HUES48 (cell line): ENCODE results near the gene ANGPTL2.

Experiments used
- H3K27ac ChIP-seq: one replicate; pipeline ENCODE4 v1.7.0; 2013; ENCODE audit warnings: low read depth, low read length, inconsistent platforms
- H3K27me3 ChIP-seq: 2 replicates; pipeline ENCODE4 v1.6.1; 2013; ENCODE audit warnings: mild to moderate bottlenecking, low read length; ENCODE audit not compliant: control insufficient read depth, insufficient read depth
- H3K36me3 ChIP-seq: 2 replicates; pipeline ENCODE4 v1.6.1; 2013; ENCODE audit warnings: low read length; ENCODE audit not compliant: control insufficient read depth, insufficient read depth
- H3K4me1 ChIP-seq: 2 replicates; pipeline ENCODE4 v1.6.1; 2013; ENCODE audit warnings: mild to moderate bottlenecking, low read length; ENCODE audit not compliant: control insufficient read depth, insufficient read depth
- H3K4me3 ChIP-seq: 2 replicates; pipeline ENCODE4 v1.5.1; 2013; ENCODE audit warnings: mild to moderate bottlenecking, low read depth, low read length
- H3K9ac ChIP-seq: 2 replicates; pipeline ENCODE4 v1.6.1; 2013; ENCODE audit warnings: mild to moderate bottlenecking, low read depth, low read length, moderate library complexity
- H3K9me3 ChIP-seq: 2 replicates; pipeline ENCODE4 v1.6.1; 2013; ENCODE audit warnings: low read length; ENCODE audit not compliant: control insufficient read depth, insufficient read depth

The ANGPTL2 gene

DNA sequence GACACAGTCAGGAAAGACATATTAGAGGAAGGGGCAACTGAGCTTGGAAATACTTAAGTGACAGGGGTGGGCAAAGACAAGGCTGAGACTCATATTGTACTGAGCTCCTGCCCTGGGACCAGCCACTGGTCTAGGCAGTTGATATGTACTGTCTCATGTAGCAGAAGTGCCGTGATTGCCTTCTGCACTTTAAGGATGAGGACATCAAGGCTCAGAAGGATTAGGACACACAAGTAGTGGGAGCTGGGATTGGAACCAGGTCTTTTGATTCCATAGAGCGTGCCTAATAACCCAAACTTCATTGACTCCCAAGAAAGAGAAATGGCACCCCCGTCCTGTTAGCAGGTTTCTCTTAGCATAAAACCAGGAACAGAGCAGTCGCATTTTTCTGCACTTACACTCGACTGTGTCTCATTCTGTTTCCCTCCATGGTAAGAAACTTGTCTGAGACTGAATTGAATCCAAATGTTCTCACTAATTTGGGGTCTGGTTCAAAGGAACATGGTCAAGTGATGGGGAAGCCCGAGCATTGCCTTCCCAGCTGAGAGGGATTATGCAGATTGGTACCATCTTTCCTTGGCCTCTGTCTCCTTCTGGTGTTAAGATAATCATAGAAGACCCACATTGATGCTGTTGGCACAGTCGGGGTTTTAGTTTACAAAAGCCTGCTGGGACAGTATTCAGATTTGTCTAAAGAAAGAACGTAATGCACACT is 70.4 kb downstream of the ANGPTL2 start:
- Histone ChIP-seq H3K27ac (no peak overlapping the region), H3K9ac (no peak overlapping the region), H3K9me3 (no peaks in the 10 kb centered on the region), H3K4me1 (no peaks in the 10 kb centered on the region), H3K36me3 (no peaks in the 10 kb centered on the region), H3K27me3 (no peaks in the 10 kb centered on the region), H3K4me3 (no peak overlapping the region)

GRCh38 chr9:127050591-127051001 is 71.8 kb downstream of the ANGPTL2 start:
- Histone ChIP-seq H3K9me3 (no peaks in the 10 kb centered on the region), H3K36me3 (no peaks in the 10 kb centered on the region), H3K9ac (no peak overlapping the region), H3K27me3 (no peaks in the 10 kb centered on the region), H3K4me1 (no peaks in the 10 kb centered on the region), H3K4me3 (no peak overlapping the region), H3K27ac (no peak overlapping the region)

DNA sequence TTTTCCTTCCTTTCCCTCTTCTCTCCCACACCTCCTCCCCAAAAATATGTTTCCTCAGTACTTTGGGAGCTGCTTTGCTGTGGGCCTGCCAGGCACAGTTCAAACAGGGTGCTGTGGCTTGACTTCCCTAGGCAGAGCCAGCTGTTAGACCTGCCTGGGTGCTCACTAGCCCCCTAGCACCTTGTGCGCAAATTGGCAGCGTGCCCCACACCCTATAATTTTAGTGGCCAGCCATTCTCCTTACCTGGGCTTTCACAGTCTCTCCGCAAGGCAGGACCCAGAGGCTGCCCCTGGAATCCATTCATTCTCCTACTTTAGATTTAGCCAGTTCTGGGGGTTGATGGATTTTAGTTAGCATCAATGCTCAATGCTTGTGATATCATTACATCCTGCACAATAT is 72.3 kb downstream of the ANGPTL2 start:
- Histone ChIP-seq H3K27ac (no peak overlapping the region), H3K36me3 (no peaks in the 10 kb centered on the region), H3K4me1 (no peaks in the 10 kb centered on the region), H3K9me3 (no peaks in the 10 kb centered on the region), H3K27me3 (no peaks in the 10 kb centered on the region), H3K4me3 (no peak overlapping the region), H3K9ac (no peak overlapping the region)

DNA sequence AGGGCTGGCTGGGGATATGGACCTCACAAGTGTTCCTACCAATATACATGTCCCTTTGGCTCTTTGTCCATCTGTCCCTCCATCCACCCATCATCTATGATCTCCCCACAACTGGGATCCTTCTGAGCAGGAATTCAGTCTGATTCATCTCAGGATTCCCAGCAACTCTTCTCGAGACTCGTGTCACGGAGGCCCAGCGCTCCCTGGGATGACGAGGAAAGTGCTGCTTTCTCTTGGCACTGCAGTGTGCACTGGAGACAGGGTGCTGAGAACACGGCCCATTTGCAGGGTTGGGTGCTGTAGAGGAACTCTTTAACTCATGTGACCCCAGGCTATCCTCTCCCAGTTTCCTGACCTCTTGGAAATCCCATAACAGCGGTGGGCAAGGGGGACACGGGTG is 72.9 kb downstream of the ANGPTL2 start:
- no peak overlapping the region for H3K27ac ChIP-seq
- H3K27me3 ChIP-seq, result no peaks in the 10 kb centered on the region

GRCh38 chr9:127049044-127049443 is 73.4 kb downstream of the ANGPTL2 start:
- H3K27ac ChIP-seq, result no peak overlapping the region
- H3K36me3 ChIP-seq, result no peaks in the 10 kb centered on the region
- H3K4me3 ChIP-seq, result no peak overlapping the region
- H3K27me3 ChIP-seq, result no peaks in the 10 kb centered on the region
- H3K9ac ChIP-seq, result no peak overlapping the region
- H3K9me3 ChIP-seq, result no peaks in the 10 kb centered on the region
- H3K4me1 ChIP-seq, result no peaks in the 10 kb centered on the region

More for the DNA sequence above, 72.9 kb downstream of the ANGPTL2 start:
- Histone ChIP-seq H3K4me3 (no peak overlapping the region), H3K9ac (no peak overlapping the region), H3K4me1 (no peaks in the 10 kb centered on the region), H3K36me3 (no peaks in the 10 kb centered on the region), H3K9me3 (no peaks in the 10 kb centered on the region)

DNA sequence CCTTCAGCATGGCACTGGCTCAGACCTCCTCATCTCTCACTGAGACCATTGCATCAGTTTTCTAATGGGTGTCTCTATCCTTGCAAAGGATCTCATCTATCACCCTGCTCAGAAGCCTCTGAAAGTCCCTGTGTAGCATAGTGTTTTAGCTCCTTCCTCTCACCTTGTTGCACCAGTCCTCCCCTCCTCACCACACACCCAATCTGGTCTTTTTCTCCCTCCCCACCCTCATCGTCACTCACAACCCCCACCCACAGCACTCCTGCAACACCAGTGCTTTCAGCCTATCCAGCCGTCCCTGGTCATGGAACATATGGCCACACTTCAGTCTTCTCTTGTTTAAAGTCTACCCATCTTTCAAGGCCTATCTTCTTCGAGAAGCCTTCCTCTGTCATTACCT is 74.5 kb downstream of the ANGPTL2 start:
- Histone ChIP-seq H3K36me3 (no peaks in the 10 kb centered on the region), H3K4me3 (no peak overlapping the region), H3K27me3 (no peaks in the 10 kb centered on the region), H3K4me1 (no peaks in the 10 kb centered on the region), H3K27ac (no peak overlapping the region), H3K9ac (no peak overlapping the region), H3K9me3 (no peaks in the 10 kb centered on the region)

DNA sequence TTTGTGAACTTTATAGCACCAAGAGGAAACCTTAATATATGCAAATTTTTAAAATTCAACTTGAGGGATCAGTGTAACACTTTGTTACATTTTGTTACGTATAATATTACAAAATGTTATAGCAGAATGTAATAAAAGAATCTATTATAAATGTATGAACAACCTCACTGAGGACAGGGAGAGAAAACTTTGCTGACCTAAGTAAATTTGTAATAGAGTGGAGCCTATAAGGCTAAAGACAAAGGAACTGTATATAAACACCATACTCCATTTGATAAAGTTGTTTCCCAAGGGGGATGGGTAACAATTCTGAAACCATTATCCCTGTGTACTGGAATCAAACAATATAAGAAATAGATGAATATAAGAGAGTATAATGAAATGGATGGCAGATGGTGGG is 77.3 kb downstream of the ANGPTL2 start:
- Histone ChIP-seq H3K27ac (no peak overlapping the region), H3K27me3 (no peaks in the 10 kb centered on the region), H3K4me1 (no peaks in the 10 kb centered on the region), H3K4me3 (no peak overlapping the region), H3K9ac (no peak overlapping the region), H3K36me3 (no peaks in the 10 kb centered on the region), H3K9me3 (no peaks in the 10 kb centered on the region)

DNA sequence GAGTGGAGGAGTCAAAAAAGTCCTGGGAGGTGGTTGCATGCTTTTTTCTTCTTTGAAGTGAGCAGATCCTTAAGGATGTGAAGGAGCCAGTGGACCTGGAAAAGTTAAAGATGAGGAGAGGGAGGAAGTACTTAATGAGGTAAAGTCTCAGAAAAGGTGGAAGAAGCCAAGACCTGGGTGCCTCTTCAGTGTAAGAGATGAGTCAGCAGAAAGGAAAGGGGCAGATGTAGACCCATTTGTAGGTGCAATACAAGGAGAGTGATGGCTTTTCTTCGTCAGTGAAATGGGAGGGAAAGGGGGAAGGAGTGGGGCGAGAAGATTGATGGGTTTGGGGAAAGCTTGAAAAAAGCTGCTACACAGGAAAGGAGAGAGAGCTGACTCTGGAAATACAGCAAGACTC is 82.9 kb downstream of the ANGPTL2 start:
- Histone ChIP-seq H3K9me3 (no peaks in the 10 kb centered on the region), H3K27ac (no peak overlapping the region), H3K9ac (no peak overlapping the region), H3K36me3 (no peaks in the 10 kb centered on the region), H3K4me1 (no peaks in the 10 kb centered on the region), H3K27me3 (no peaks in the 10 kb centered on the region), H3K4me3 (no peak overlapping the region)

DNA sequence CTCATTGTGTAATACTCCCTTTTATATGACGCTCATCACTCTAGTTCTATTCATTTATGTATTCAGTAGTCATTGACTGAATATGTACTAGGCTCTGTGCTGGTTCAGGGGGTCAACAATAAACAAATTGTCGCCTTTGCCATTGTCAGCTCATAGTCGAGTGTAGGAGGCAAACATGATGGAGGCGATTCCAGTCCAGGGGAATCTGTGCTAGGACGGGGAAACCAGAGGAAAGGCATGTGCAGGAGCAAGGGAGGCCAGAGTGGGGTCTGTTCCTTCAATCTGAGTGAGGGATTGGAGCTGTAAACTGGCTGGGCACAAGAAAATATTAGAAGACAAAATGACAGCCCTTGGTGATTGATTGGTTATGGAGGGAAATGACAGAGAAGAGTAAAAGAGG is 83.9 kb downstream of the ANGPTL2 start:
- H3K9ac ChIP-seq, result no peak overlapping the region
- H3K4me3 ChIP-seq, result no peak overlapping the region
- H3K4me1 ChIP-seq, result no peaks in the 10 kb centered on the region
- H3K9me3 ChIP-seq, result no peaks in the 10 kb centered on the region
- H3K27me3 ChIP-seq, result no peaks in the 10 kb centered on the region
- no peaks in the 10 kb centered on the region for H3K36me3 ChIP-seq
- H3K27ac ChIP-seq, result no peak overlapping the region
